Measurements from ENCODE around the gene PUSL1.
A peak's percentile ranks its signal among the peaks of the same experiment; 100 is the strongest.

PUSL1 gene

GRCh38 chr1:1307923-1308755, at the start of gene PUSL1, which contains the start of gene ACAP3:
Gene PUSL1 (plus strand): TSS chr1:1308597. CDS start chr1:1308644, 47 bp downstream.
Gene ACAP3 (minus strand): TSS chr1:1307930. CDS start chr1:1307815, 115 bp downstream.
- peak; percentile 81 for DNase-seq (ENCODE audit: low read depth)

GRCh38 chr1:1259119-1259488, 49.3 kb upstream of the PUSL1 start:
- DNase-seq (ENCODE audit: low read depth): no peak

- DNase-seq (ENCODE audit: low read depth): no peak
Measured at GRCh38 chr1:1259540-1259939, 48.9 kb upstream of the PUSL1 start.

GRCh38 chr1:1259951-1260600, 48.3 kb upstream of the PUSL1 start:
- DNase-seq (ENCODE audit: low read depth): no peak

GRCh38 chr1:1260843-1261560, 47.4 kb upstream of the PUSL1 start:
- DNase-seq (ENCODE audit: low read depth): no peak

- no peak for DNase-seq (ENCODE audit: low read depth)
Measured at GRCh38 chr1:1262071-1262470, 46.3 kb upstream of the PUSL1 start.

- DNase-seq (ENCODE audit: low read depth): no peak
Measured at GRCh38 chr1:1262758-1263157, 45.6 kb upstream of the PUSL1 start.

GRCh38 chr1:1264026-1264425, 44.4 kb upstream of the PUSL1 start:
- DNase-seq (ENCODE audit: low read depth): no peak

- no peak for DNase-seq (ENCODE audit: low read depth)
Measured at GRCh38 chr1:1264868-1265272, 43.5 kb upstream of the PUSL1 start.

- DNase-seq (ENCODE audit: low read depth): no peak
Measured at GRCh38 chr1:1267488-1268283, 40.7 kb upstream of the PUSL1 start.

- no peak for DNase-seq (ENCODE audit: low read depth)
Measured at GRCh38 chr1:1268284-1268682, 40.1 kb upstream of the PUSL1 start.

- no peak for DNase-seq (ENCODE audit: low read depth)
Measured at GRCh38 chr1:1270813-1271212, 37.6 kb upstream of the PUSL1 start.

GRCh38 chr1:1272341-1273208, 35.8 kb upstream of the PUSL1 start:
- no peak for DNase-seq (ENCODE audit: low read depth)

- no peak for DNase-seq (ENCODE audit: low read depth)
Measured at GRCh38 chr1:1273209-1273511, 35.2 kb upstream of the PUSL1 start.

GRCh38 chr1:1273512-1274298, 34.7 kb upstream of the PUSL1 start, which contains the start of gene UBE2J2:
Gene UBE2J2 (minus strand): TSS chr1:1273854. CDS start chr1:1267992, 5,862 bp downstream.
- peak; percentile 91 for DNase-seq (ENCODE audit: low read depth)

- no peak for DNase-seq (ENCODE audit: low read depth)
Measured at GRCh38 chr1:1274299-1274930, 34.0 kb upstream of the PUSL1 start.

- DNase-seq (ENCODE audit: low read depth): no peak
Measured at GRCh38 chr1:1274931-1275431, 33.4 kb upstream of the PUSL1 start.

- no peak for DNase-seq (ENCODE audit: low read depth)
Measured at GRCh38 chr1:1275836-1276235, 32.6 kb upstream of the PUSL1 start.

- no peak for DNase-seq (ENCODE audit: low read depth)
Measured at GRCh38 chr1:1278620-1279019, 29.8 kb upstream of the PUSL1 start.

GRCh38 chr1:1279028-1279427, 29.4 kb upstream of the PUSL1 start:
- no peak for DNase-seq (ENCODE audit: low read depth)
